ENCODE results near the gene AQP5. TPM values are rescaled to one million over a fixed set of nuclear protein-coding genes. Genes with fewer than 3 reads are reported as not detected.
A peak's percentile ranks its signal among the peaks of the same experiment; 100 is the strongest.

The AQP5 gene
- total and polyA plus RNA-seq, 8 donors = 0.41 to 2.8 (median 1.2) TPM

DNA sequence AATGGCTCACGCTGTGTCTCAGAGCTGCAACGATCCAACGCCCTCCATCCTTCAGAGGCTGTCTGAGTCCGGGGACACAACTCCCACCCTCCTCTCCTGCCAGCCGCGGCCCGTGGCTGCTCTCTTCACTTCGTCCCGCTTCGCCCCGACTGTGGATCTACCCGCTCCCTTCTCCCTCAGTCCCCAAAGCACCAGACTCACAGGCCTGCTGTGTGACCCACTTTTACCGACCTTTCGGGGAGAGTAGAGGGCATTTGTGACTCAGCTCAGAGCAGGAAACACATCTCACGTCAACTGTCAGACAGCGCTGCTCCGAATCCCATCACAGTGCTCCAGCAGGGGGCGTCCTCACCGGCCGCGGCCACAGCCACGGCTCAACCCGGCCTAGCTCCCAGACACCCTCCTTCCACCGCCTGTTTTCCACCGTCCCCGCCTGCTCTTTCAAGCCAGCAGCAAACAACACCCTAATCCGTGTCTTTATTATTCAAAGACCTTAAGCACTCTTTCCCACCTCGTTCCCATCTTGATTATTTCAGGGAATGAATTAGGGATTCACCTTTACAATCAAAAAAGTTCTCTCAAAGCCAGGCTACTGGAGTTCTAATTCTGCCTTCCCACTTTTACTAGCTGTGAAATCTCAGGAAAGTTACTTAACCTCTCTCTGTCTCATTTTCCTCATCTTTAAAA, 16.1 kb upstream of the AQP5 start:
- peak in 5 of 6 donors; percentile 63 to 96 (median 84) for DNase-seq
- FAIRE-seq = no peak
- H3K4me3 ChIP-seq = peak overlapping the region in 1 of 4 donors; percentile 6
- intact Hi-C loops (cut with DNase I) = no loop called here
- H3K27ac ChIP-seq = no peak overlapping the region
- peaks cover 0 to 3% (median 0%) of the 10 kb centered on the region in 3 donors for H3K4me1 ChIP-seq
- no peaks in the 10 kb centered on the region for H3K36me3 ChIP-seq
- no peaks in the 10 kb centered on the region for H3K27me3 ChIP-seq
- 11 to 19% methylated on average over 28 of the region's 28 CpGs for WGBS, 2 donors
- peak; percentile 72 to 84 (median 76) for TF ChIP-seq CTCF (IDR thresholded peaks at IDR 0.05)
- H3K9me3 ChIP-seq = no peaks in the 10 kb centered on the region
- ATAC-seq = peak; percentile 95 to 98 (median 97)

- Histone ChIP-seq H3K4me3 (no peak overlapping the region), H3K27me3 (no peaks in the 10 kb centered on the region), H3K27ac (no peak overlapping the region), H3K4me1 (peaks cover 0 to 3% (median 0%) of the 10 kb centered on the region in 3 donors), H3K9me3 (no peaks in the 10 kb centered on the region), H3K36me3 (no peaks in the 10 kb centered on the region)
- no peak for FAIRE-seq
- ATAC-seq = no peak
- TF ChIP-seq CTCF (IDR thresholded peaks at IDR 0.05) = no peak
- intact Hi-C loops (cut with DNase I) = no loop called here
- no peak for DNase-seq
- 85 to 89% methylated on average over 9 of the region's 9 CpGs for WGBS, 2 donors
Observed at GRCh38 chr12:49946086-49946485, 15.6 kb upstream of the AQP5 start.

DNA sequence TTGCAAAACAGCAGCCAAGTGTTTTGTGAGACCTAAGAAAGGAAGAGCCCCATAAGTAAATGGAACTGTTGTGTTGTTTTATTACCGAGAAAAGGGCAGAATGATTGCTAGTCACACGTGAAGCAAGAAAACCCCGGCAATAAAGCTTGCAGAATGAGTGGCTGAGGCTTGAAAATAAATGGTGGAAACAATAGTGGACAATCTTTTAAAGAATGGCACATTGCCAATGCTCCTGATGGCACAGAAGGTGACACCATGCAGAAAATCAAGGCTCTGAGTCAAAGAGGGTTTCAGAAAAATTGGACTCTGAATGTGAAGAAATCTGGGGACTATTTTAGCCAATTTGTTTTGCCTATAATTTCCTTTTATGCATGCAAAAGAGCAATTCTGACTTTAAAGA, 15.2 kb upstream of the AQP5 start:
- ATAC-seq (no peak), FAIRE-seq (no peak), DNase-seq (no peak)
- no peaks in the 10 kb centered on the region for H3K36me3 ChIP-seq
- H3K4me1 ChIP-seq = peaks cover 0 to 3% (median 0%) of the 10 kb centered on the region in 3 donors
- no peak for TF ChIP-seq CTCF (IDR thresholded peaks at IDR 0.05)
- no peaks in the 10 kb centered on the region for H3K27me3 ChIP-seq
- no peaks in the 10 kb centered on the region for H3K9me3 ChIP-seq
- intact Hi-C loops (cut with DNase I) = no loop called here
- no peak overlapping the region for H3K27ac ChIP-seq
- WGBS, 2 donors = 64 to 73% methylated on average over 3 of the region's 3 CpGs
- no peak overlapping the region for H3K4me3 ChIP-seq

DNA sequence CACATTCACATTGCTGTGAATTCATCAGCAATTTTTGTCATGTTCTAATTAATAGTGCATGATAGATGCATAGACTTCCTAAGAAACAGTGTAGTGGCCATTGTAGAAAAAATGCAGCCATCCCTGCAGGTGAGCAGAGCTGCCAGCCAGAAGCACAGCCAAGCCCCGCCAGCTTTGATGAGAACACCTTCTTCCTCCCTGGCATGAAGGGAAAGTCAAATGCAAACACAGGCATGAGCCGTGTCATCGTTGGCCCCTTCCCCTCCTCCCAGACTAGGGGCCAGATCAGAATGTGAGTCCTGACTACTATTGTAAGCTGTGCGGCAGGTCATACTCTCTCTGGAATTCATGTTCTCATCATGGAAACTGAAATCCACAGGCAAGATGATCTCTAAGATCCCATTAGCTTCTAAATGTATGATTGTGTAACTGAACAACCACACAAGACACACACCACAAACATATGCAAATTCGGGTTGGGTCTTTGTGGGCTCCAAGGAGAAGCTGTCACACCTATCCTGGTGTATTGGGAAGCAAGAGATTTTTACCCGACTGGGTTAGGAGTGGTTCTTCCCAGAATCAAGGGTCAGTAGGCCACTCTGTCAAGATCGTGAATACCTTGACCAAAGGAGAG, 14.0 kb upstream of the AQP5 start:
- Histone ChIP-seq H3K4me1 (peaks cover 0 to 3% (median 0%) of the 10 kb centered on the region in 3 donors), H3K27ac (no peak overlapping the region), H3K4me3 (no peak overlapping the region), H3K9me3 (no peaks in the 10 kb centered on the region), H3K27me3 (no peaks in the 10 kb centered on the region), H3K36me3 (no peaks in the 10 kb centered on the region)
- TF ChIP-seq CTCF (IDR thresholded peaks at IDR 0.05) = no peak
- WGBS, 2 donors = 60 to 66% methylated on average over 7 of the region's 7 CpGs
- no peak for ATAC-seq
- intact Hi-C loops (cut with DNase I) = no loop called here
- DNase-seq = no peak
- no peak for FAIRE-seq

All from pancreas (tissue), 10 donors.